GM12892 (cell line): Measurements from ENCODE around the gene MPZL2.

ENCODE experiments used
- POLR2AphosphoS5 ChIP-seq: IDR thresholded peaks from 2 replicates; pipeline ENCODE4 v1.6.1; 2011; ENCODE audit warnings: low read depth, low read length, control low read depth
- TAF1 ChIP-seq: IDR thresholded peaks from 2 replicates; pipeline ENCODE4 v1.6.1; 2011; ENCODE audit warnings: low read depth, mild to moderate bottlenecking, control low read depth, low read length, borderline replicate concordance

DNA sequence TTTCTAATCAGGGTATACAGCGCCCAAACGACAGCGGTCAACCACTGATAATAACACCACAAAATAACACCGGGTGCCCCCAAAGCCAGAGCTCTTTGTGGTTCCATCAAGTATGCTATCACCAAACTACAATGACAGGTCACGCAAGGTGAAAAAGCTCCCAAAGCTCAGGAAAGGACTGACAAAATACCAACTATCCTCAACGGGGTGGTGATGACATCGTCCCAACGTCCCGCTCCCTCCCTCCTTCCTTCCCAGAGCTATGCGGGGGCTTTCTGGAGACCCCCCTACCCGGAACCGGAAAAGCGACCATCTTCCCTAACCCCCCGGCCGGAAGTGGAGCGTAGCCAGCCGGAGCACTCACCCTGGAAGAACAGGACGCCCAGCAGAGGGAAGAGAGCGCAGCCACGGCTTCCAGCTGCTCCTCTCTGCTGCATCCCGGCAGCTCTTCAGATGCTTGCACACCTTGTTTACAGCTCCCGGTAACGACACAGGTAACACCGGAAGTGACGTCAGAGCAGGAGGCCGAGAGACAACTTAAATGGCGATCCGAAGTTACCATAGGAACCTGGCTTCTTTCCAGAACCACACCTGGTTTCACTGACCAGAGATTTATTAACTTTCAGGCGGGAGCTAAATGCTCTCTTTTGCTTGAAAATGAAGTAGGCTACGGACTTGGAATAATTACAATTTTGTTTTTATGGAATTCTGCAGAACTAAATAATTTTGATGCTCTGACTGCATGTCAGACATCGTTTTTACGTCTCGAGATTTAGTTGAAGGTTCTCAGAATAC, 12.0 kb downstream of the MPZL2 start, which contains the start of gene MPZL3:
- no peak for TF ChIP-seq TAF1
- no peak; the same call in 1 of the 2 replicates for TF ChIP-seq POLR2AphosphoS5
